ENCODE measurements around the gene TNIP2.

GRCh38 chr4:2800691-2801596, 44.8 kb upstream of the TNIP2 start:
- TF ChIP-seq EGR1 (IDR thresholded peaks at IDR 0.05; ENCODE audit: low read depth in 2 of 2): no peak
- TF ChIP-seq YY1 (IDR thresholded peaks at IDR 0.05): no peak
- no peak for TF ChIP-seq CTCF (IDR thresholded peaks at IDR 0.05; ENCODE audit: low read depth, low read length, missing input control)
- no peak for TF ChIP-seq HNF4A (conservative IDR thresholded peaks at IDR 0.05)
- TF ChIP-seq NR2F2 (IDR thresholded peaks at IDR 0.05): peak; percentile 57
- TF ChIP-seq FOXA1 (IDR thresholded peaks at IDR 0.05): no peak
- TF ChIP-seq, protein P1, sequence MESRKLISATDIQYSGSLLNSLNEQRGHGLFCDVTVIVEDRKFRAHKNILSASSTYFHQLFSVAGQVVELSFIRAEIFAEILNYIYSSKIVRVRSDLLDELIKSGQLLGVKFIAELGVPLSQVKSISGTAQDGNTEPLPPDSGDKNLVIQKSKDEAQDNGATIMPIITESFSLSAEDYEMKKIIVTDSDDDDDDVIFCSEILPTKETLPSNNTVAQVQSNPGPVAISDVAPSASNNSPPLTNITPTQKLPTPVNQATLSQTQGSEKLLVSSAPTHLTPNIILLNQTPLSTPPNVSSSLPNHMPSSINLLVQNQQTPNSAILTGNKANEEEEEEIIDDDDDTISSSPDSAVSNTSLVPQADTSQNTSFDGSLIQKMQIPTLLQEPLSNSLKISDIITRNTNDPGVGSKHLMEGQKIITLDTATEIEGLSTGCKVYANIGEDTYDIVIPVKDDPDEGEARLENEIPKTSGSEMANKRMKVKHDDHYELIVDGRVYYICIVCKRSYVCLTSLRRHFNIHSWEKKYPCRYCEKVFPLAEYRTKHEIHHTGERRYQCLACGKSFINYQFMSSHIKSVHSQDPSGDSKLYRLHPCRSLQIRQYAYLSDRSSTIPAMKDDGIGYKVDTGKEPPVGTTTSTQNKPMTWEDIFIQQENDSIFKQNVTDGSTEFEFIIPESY (IDR thresholded peaks at IDR 0.05): no peak
- no peak for TF ChIP-seq SP1 (IDR thresholded peaks at IDR 0.05)
- no peak for TF ChIP-seq HNF4G (IDR thresholded peaks at IDR 0.05)
